Kidney (tissue), 14 donors: Measurements from ENCODE around the gene MIGA1. TPM values are rescaled to one million over a fixed set of nuclear protein-coding genes. Genes with fewer than 3 reads are reported as not detected.
A peak's percentile ranks its signal among the peaks of the same experiment; 100 is the strongest.

Experiments
- DNase-seq, 5 donors: peaks; one replicate each; pipeline ENCODE4 v3.0.0-alpha.2; 2013 to 2020
- FAIRE-seq: peaks from 2 replicates; lab custom pipeline; 2012; peaks lifted over from hg19 to GRCh38; lab: Jason Lieb, UNC
- H3K27ac ChIP-seq, 2 donors: one replicate each; pipeline ENCODE4 v1.7.0; 2013; ENCODE audit warnings: low read depth in 2 of 2, low read length in 2 of 2, inconsistent platforms in 1 of 2
- H3K27me3 ChIP-seq: one replicate; pipeline ENCODE4 v1.7.1; 2013; ENCODE audit warnings: low read length, inconsistent platforms; ENCODE audit not compliant: control insufficient read depth, insufficient read depth
- H3K36me3 ChIP-seq, 3 donors: one replicate each; pipeline versions ENCODE4 v1.7.0 to v1.7.1; 2013; ENCODE audit warnings: low read length in 3 of 3, control low read depth in 1 of 3, inconsistent platforms in 1 of 3; ENCODE audit not compliant: insufficient read depth in 3 of 3, control insufficient read depth in 2 of 3
- H3K4me1 ChIP-seq, 3 donors: one replicate each; pipeline versions ENCODE4 v1.7.0 to v1.7.1; 2013; ENCODE audit warnings: low read length in 3 of 3, inconsistent platforms in 1 of 3, low read depth in 1 of 3; ENCODE audit not compliant: control insufficient read depth in 2 of 3, insufficient read depth in 2 of 3
- H3K4me3 ChIP-seq, 3 donors: one replicate each; pipeline versions ENCODE4 v1.7.0 to v1.8.1; 2013; ENCODE audit warnings: low read length in 3 of 3, control low read depth in 1 of 3, inconsistent platforms in 1 of 3
- H3K9ac ChIP-seq, 3 donors: one replicate each; pipeline versions ENCODE4 v1.7.0 to v1.7.1; 2013; ENCODE audit warnings: low read length in 3 of 3, control low read depth in 1 of 3, inconsistent platforms in 1 of 3
- H3K9me3 ChIP-seq, 3 donors: one replicate each; pipeline versions ENCODE4 v1.7.0 to v1.7.1; 2013; ENCODE audit warnings: low read length in 3 of 3, control low read depth in 1 of 3, inconsistent platforms in 1 of 3; ENCODE audit not compliant: control insufficient read depth in 2 of 3, insufficient read depth in 1 of 3
- CTCF ChIP-seq: IDR thresholded peaks from 3 replicates; pipeline ENCODE4 v1.5.1; 2012; ENCODE audit warnings: mild to moderate bottlenecking, moderate library complexity, borderline replicate concordance; ENCODE audit not compliant: insufficient read depth; ENCODE audit errors: extremely low read depth
- intact Hi-C: fragments of 100-400 bp; cut with DNase I; formaldehyde crosslinking; loops from one replicate; pipeline ENCODE4 v1.11.1; 2022
- polyA plus RNA-seq: library from polyadenylated mRNA; stranded (reverse); fragments of 350-450 nt; fragmentation: Illumina TruSeq; extraction: RNeasy Lipid Tissue Mini Kit (QIAGEN cat#74804); gene quantifications from one replicate; pipeline ENCODE4 v1.2.3, GENCODE V29; 2014; ENCODE audit warnings: low read depth, low replicate concordance; ENCODE audit not compliant: insufficient read depth
- total RNA-seq: library from RNA; stranded (reverse); fragmentation: NEBNext Ultra II Directional; extraction: Animal tissue kit (Norgen Biotek cat#: 25700); gene quantifications from one replicate; pipeline ENCODE4 v1.2.1, GENCODE V29; 2021
- donor health status: control.
- donor health status: control.
- donor health status: control.
- donor health status: control.
- donor health status: control.
- donor health status: DM: yes; HTN: yes; CAD: no.
- donor health status: Normal renal cell carcinoma (clear cell type).

MIGA1 gene
- total and polyA plus RNA-seq, 2 donors from 2014 or later: 5.4 to 25.5 TPM

- no peak overlapping the region for H3K9ac ChIP-seq
- no peaks in the 10 kb centered on the region for H3K27me3 ChIP-seq
- no peak overlapping the region for H3K27ac ChIP-seq
- FAIRE-seq (no peak), DNase-seq (no peak)
- intact Hi-C loops: no loop called here
- peaks cover 2 to 17% (median 5%) of the 10 kb centered on the region in 3 donors for H3K4me1 ChIP-seq
- H3K36me3 ChIP-seq: no peaks in the 10 kb centered on the region
- H3K4me3 ChIP-seq: no peak overlapping the region
- TF ChIP-seq CTCF: no peak
- no peaks in the 10 kb centered on the region for H3K9me3 ChIP-seq
Measured at GRCh38 chr1:77756052-77756754, 23.2 kb upstream of the MIGA1 start.

- Histone ChIP-seq H3K4me1 (peaks cover 2 to 17% (median 5%) of the 10 kb centered on the region in 3 donors), H3K4me3 (peak overlapping the region in 2 of 3 donors; percentile 1 to 3), H3K27me3 (no peaks in the 10 kb centered on the region), H3K9me3 (no peaks in the 10 kb centered on the region), H3K9ac (peak overlapping the region in 1 of 3 donors; percentile 5), H3K36me3 (no peaks in the 10 kb centered on the region), H3K27ac (no peak overlapping the region)
- no peak for DNase-seq
- intact Hi-C loops: no loop called here
- no peak for FAIRE-seq
- no peak for TF ChIP-seq CTCF
Measured at GRCh38 chr1:77757066-77757584, 22.3 kb upstream of the MIGA1 start.

GRCh38 chr1:77757603-77758002 is 21.8 kb upstream of the MIGA1 start:
- intact Hi-C loops: no loop called here
- Histone ChIP-seq H3K27ac (peak overlapping the region in 1 of 2 donors; percentile 59), H3K4me1 (peaks cover 2 to 17% (median 5%) of the 10 kb centered on the region in 3 donors), H3K36me3 (no peaks in the 10 kb centered on the region), H3K27me3 (no peaks in the 10 kb centered on the region), H3K9me3 (no peaks in the 10 kb centered on the region), H3K4me3 (peak overlapping the region in 2 of 3 donors; percentile 1 to 34), H3K9ac (peak overlapping the region in 1 of 3 donors; percentile 5)
- FAIRE-seq (no peak), DNase-seq (no peak)
- no peak for TF ChIP-seq CTCF
